NOMO-1 treated with DMSO at 0.1 percent for 48 hours (cell line): Measurements from ENCODE around the gene KIF13A.
"Not testable (repeated sequence)": the region's sequence is repeated elsewhere in the genome, so short reads cannot be mapped to it uniquely, and the experiment has no call there.

Source experiments
- DNase-seq: peaks from one replicate; lab custom pipeline; 2025; ENCODE audit not compliant: unreplicated experiment; lab: John Stamatoyannopoulos, UW

Gene KIF13A

GRCh38 chr6:17904491-17905120, 82.8 kb downstream of the KIF13A start:
- DNase-seq, result no peak

DNA sequence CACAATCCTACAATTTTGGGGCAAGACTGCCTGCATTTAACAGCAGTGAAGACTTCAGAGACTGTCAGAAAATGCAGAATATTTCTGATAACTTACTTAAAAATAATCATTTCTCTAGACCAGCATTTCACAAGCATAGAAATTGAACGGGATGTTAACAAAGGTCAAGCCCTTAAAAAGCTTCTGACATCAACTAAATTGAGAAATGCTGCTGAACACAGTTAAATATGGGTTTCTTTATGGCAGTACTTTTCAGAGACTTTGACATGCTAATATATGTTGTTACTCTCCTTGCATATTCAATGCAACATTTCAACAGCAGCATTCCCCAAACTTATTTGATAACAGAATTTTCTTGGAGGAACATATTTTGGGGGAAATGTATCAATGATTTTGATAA, 84.5 kb downstream of the KIF13A start:
- peak; percentile 15 for DNase-seq

DNA sequence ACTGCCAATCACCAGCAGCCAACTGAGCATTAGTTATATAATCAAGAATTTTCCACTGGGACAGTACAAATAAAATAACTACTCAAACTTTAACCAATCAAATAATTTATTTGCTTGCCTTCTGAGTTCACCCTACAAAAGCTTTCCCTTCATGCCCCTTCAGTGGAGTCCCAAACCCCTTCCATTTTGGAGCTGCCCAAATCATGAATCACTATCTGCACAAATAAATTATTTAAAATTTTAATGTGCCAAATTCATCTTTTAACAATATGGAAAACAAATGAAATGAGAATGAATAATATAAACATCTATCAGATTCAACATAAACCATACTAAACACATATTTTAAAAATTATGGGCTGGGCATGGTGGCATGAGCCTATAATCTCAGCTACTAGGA, 85.9 kb downstream of the KIF13A start:
- no peak for DNase-seq

- DNase-seq, result no peak
Measured at GRCh38 chr6:17900011-17900410, 87.4 kb downstream of the KIF13A start.

DNA sequence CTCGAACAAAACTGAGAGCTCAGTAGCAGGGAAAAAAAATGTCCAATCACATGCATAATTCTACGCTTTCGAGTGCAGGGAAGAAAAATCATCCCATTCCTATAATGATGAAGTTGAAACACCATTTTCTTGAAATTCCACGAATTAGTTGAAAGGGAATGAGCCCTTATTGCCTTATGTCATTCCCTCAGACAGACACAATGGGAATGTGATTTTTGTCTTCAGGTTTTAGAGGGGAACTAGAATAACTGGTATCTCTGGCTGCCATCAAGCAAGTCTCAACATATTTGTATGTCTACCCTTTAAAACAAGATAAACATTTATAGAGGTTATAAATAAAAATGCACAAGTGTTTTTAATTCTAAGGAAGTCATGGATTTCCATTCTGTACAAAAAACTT, 87.9 kb downstream of the KIF13A start:
- no peak for DNase-seq

- DNase-seq, result no peak
Measured at GRCh38 chr6:17897681-17898080, 89.8 kb downstream of the KIF13A start.

DNA sequence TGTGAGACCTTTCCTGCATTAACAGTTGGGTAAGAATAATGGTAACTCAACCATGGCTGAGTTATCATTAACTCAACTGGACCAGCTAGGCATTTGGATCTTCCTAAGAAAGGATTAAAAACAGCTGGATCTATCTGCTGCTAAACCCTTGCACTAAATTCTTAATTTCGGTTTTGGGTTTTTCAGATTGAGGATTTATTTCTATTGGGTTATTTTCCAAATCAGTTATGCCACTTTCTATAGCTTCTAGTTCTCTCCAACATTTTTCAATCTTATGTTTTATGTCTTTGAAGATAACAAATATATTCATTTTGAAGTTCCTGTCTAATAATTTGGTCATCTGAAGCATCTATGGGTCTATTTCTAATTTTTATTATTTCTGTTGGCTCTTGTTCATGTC, 92.5 kb downstream of the KIF13A start:
- no peak for DNase-seq

DNA sequence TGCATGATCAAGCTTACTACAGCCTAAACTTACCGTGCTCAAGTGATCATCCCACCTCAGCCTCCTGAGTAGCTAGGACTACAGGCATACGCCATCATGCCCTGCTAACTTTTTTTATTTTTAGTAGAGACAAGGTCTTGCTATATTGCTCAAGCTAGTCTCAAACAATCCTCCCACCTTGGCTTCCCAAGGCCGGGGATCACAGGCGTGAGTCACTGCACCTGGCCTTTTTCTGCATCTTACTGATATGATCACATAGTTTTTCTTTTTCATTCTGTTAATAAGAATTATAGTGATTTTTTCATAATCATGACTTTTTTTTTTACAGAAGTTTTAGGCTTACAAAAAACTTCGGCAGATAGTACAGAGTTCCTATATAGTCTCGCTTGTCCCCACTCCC, 93.2 kb downstream of the KIF13A start:
- no peak for DNase-seq

DNA sequence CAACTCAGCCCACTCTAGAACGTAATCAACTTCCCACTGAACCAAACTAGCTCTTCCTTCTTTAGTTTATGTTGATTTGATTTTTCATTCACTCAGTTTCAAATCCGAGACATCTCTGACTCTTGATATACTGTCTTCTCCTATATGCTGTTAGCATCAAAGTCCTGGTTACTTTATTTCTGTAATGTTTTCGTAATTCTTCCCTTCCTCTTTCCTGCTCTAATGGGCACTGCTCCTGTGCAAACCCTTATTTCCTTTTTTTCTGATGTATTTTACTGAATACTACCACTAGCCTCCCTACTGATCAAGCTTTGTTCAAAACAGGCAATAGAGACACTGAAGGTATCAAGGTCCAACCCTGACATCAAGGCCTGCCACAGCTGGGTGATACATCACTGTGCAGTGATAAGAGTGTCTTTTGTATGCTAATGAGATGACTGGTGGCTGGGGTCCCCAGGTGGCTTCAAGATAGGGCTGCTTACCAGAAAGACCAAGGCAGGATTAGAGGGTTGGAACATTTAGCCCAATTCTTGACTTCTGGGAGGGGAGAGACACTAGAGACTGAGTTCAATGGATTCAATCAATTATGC, 95.2 kb downstream of the KIF13A start:
- peak; percentile 40 for DNase-seq

DNA sequence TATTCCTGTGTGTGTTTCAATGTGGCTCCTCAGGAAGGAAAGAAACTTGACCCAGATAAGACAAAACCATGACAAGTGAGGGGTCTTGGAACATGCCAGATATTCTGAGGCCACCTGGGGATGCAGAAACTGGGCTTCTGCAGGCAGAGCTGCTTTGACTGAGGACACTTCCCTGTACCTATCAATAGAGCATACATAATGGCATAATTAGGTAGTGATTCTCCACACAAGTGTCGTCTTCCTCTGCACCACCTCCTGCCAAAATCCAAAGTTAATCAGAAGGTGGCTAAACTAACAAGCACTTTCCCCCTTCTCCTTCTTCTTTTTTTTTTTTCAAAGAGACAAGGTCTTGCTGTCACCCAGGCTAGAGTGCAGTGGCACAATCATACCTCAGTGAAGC, 97.1 kb downstream of the KIF13A start:
- DNase-seq, result no peak

- DNase-seq, result not testable (repeated sequence)
Measured at GRCh38 chr6:17889777-17890176, 97.7 kb downstream of the KIF13A start.

- peak; percentile 24 for DNase-seq
Measured at GRCh38 chr6:17886891-17887290, 100.5 kb downstream of the KIF13A start.

DNA sequence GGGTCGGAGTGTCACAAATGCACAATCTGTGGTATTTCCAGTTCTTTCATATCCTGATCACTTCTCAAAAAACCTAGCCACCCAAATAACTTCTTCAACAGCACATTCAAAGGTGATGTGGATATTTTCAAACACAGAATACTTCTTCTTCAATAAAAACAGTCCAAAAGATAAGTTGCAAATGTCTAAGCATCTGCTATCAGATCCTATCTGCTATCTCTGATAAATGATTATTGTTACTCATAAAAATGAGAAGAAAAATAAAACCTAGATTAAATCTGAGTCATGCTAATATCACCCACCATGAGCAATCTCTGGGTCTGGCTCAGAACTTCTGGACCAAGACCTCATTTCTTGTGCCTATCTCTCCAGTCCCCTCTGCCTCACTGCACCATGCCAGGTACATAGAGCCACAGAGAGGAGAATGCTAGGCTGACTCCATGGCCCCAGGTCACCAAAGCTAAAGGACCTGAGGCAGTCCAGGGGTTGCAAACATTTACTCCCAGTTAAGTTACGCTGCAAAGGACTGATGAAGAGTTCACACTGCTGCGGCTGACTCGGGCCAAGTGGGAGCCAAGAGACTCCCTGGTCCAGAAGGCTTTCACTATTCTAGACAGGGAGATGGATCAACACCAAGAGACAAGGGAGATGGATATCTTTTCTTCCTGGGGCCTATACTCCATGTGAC, 101.4 kb downstream of the KIF13A start:
- no peak for DNase-seq

DNA sequence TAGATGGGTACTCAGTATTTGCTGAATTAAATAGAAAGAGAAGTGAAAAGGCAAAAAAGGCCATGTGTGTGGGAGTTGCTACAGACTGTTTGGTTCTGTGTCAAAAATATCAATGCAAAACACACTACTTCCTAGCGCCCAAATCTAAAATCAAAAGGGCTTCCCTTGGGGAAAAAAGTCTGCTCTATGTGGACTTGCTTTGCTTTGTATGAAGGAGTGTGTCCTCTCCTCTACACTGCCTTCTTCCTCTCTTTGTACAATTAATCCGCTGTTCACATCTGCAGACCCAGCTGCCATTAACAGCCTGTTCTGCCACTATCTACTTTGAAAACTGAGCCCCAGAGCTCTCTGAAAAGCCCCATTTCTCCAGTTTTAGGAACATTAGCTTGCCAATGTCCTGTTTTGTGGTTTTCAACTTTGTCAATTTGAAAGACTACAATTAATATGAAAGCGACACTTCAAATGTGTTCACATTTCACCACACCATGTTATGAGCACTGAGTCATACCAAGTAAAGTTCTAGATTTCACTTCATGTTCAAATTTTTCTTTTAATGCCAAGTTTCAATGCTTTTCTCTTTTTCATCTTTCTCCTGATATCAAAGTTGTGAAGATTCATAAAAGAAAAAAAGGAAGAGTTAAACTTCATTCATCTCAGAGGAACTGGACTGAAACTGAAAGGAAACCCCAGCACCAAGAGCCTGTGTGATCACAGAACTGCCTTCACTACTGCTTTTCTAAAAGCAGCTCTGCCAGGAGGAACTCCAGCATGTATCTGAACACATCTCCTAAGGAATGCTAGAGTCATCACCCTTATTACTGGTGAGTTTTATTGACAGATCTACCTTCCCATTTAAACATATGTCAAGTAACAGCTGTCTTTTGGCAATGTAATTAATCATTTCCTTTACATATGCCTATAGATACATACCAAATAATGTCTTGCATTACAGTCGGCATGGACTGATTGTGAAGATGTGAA, 102.6 kb downstream of the KIF13A start:
- DNase-seq, result peak; percentile 76

DNA sequence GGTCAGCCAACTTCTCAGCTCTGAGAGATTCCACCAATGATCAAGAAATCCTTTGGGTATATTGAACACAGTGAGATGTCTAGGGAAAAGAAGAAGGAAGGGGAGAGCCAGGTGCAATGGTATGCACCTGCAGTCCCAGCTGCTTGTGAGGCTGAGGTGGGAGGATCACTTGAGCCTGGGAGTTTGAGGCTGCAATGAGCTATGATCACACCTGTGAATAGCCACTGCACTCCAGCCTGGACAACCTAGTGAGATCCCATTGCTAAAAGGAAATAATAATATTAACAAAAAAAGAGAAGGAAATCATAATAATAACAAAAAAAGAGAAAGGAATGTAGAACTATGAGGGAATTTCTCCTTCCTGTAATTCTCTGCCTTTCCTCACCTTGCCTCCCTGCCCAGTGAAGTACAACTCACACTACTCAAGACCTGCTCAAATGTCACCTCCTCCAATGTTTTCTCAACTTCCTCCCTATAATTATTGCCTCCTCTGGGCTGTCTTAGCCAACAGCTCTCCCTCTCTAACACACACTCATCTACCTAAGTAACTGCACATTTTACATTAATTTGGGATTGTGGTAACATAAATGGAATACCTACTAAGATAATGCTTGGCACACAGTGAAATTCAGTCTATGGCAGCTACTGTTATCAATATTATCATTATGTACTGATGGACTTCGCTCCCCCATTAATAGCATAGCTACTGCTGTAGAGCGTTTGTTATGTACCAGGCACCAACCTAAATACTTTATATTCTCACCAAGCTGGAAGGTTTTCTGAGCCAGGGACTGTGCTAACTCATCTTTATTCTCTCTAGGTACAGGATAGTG, 103.6 kb downstream of the KIF13A start:
- DNase-seq, result peak; percentile 59

- DNase-seq, result peak; percentile 21
Measured at GRCh38 chr6:17881085-17881858, 106.2 kb downstream of the KIF13A start.

DNA sequence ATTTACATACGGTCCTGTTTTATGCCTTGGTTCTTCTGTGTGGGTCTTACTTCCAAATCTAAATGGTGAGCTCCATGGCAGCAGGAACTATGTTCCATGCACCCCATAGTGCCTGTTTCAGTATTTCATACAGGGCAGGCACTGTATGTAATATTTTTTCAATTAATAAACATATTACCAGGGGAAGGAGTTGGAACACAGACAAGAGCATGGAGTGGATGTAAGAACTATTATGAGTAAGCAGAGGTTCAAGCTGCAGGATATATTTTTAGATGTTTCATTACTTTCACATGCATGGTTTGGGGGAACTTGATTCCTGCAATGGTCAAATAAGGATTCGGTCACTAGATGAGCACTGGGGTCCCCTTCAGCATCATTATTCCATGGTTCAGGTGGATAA, 108.3 kb downstream of the KIF13A start:
- no peak for DNase-seq

- DNase-seq, result no peak
Measured at GRCh38 chr6:17878734-17879133, 108.7 kb downstream of the KIF13A start.

- no peak for DNase-seq
Measured at GRCh38 chr6:17877895-17878440, 109.5 kb downstream of the KIF13A start.
